ENCODE measurements around the gene ARPIN.
A peak's percentile ranks its signal among the peaks of the same experiment; 100 is the strongest.
"Not testable (repeated sequence)": the region's sequence is repeated elsewhere in the genome, so short reads cannot be mapped to it uniquely, and the experiment has no call there.

ARPIN gene

DNA sequence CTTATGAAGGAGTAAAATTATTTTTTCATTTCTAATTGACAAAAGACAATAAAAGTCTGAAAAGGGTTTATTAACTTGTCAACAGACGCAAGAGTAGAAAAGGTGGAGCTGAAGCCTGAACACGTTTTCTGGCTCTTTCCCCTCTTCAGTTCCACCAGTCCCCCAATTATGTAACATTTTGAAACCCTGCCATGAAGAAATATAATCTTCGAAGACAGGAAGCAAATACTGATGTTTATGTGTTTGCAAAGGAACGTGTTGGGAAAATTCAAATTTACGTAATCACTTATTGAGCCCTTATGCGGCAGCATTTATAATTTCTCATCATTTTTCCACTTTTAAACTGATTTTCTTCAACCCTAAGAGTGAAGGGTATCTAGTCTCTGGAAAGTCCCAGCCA is 19.7 kb downstream of the ARPIN start:
- TF ChIP-seq, protein P1, sequence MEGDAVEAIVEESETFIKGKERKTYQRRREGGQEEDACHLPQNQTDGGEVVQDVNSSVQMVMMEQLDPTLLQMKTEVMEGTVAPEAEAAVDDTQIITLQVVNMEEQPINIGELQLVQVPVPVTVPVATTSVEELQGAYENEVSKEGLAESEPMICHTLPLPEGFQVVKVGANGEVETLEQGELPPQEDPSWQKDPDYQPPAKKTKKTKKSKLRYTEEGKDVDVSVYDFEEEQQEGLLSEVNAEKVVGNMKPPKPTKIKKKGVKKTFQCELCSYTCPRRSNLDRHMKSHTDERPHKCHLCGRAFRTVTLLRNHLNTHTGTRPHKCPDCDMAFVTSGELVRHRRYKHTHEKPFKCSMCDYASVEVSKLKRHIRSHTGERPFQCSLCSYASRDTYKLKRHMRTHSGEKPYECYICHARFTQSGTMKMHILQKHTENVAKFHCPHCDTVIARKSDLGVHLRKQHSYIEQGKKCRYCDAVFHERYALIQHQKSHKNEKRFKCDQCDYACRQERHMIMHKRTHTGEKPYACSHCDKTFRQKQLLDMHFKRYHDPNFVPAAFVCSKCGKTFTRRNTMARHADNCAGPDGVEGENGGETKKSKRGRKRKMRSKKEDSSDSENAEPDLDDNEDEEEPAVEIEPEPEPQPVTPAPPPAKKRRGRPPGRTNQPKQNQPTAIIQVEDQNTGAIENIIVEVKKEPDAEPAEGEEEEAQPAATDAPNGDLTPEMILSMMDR (IDR thresholded peaks at IDR 0.05; ENCODE audit: control insufficient read depth, insufficient read depth, low read depth, low read length, missing control alignments) = no peak
- DNase-seq (ENCODE audit: low read depth) = no peak
- peak overlapping the region; percentile 69 for H3K4me3 ChIP-seq (ENCODE audit: control insufficient read depth, low read depth, low read length)

DNA sequence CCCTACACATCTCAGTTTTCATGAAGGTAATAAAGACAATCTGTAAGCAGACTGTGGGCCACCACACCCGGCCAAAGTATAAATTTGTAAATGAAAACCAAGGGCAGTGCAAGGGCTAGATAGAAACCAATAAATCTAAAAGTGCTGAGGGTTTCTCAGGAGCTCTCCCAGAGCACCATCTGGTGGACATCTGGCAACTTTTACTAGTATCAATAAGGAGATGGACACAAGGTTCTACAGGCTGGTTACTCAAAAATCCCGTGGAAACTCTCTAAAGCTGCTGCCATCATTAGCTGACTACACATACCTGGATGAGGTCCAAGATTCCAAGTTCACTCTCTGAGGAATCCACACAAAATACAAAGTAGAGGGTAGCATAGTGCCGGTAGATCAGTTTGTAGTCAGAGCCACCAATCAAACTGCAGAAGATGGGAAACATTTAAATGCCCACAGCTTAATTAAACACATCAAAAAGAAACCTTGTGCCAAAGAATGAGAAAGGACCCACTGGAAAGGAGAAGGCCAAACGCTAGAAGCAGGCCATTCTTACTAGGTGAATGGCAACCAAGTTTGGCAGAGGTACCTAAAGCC is 24.4 kb downstream of the ARPIN start:
- TF ChIP-seq, protein P1 (IDR thresholded peaks at IDR 0.05; ENCODE audit: control insufficient read depth, insufficient read depth, low read depth, low read length, missing control alignments) = peak; percentile 67
- no peak overlapping the region for H3K4me3 ChIP-seq (ENCODE audit: control insufficient read depth, low read depth, low read length)
- peak; percentile 71 for DNase-seq (ENCODE audit: low read depth)

DNA sequence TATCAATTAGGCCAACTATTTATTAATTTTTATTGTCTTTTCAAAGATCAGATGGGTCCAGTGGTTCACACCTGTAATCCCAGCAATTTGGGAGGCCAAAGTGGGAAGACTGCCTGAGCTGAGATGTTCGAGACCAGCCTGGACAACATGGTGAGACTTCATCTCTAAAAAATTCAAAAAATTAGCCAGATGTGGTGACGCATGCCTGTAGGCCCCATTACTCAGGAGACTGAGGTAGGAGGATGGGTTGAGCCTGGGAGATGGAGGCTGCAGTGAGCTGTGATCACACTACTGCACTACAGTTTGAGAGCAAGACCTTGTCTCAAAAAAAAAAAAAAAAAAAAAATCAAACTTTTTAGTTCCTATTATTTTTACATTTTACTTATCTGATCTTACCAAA is 27.1 kb downstream of the ARPIN start:
- TF ChIP-seq, protein P1 (IDR thresholded peaks at IDR 0.05; ENCODE audit: control insufficient read depth, insufficient read depth, low read depth, low read length, missing control alignments) = no peak
- no peak for DNase-seq (ENCODE audit: low read depth)
- no peak overlapping the region for H3K4me3 ChIP-seq (ENCODE audit: control insufficient read depth, low read depth, low read length)

DNA sequence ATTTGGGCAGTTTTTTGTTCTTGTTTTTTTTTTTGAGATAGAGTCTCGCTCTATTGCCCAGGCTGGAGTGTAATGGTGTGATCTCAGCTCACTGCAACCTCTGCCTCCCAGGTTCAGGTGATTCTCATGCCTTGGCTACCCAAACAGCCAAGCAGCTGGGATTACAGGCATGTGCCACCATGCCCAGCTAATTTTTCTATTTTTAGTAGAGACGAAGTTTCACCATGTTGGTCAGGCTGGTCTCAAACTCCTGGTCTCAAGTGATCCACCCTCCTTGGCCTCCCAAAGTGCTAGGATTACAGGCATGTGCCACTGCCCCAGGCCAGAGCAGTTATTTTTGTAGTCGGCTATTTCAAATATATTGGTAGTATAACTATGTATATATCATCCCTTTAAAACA is 27.6 kb downstream of the ARPIN start:
- DNase-seq (ENCODE audit: low read depth) = not testable (repeated sequence)

DNA sequence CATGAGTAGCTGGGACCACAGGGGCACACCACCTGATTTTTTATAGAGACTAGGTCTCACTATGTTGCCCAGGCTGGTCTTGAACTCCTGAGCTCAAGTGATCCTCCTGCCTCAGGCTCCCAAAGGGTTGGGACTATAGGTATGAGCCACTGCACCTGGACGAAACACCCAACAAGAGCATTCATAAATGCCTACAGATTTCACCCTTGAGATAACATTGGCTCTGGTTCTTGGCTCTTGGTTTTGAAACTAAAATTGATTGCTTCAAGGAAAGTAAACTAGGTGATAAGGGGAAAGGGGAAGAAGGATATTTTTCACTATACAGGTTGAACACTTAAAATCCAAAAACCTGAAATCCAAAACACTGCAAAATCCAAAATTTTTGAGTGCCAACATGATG is 29.2 kb downstream of the ARPIN start:
- no peak for DNase-seq (ENCODE audit: low read depth)
- TF ChIP-seq, protein P1 (IDR thresholded peaks at IDR 0.05; ENCODE audit: control insufficient read depth, insufficient read depth, low read depth, low read length, missing control alignments) = no peak
- H3K4me3 ChIP-seq (ENCODE audit: control insufficient read depth, low read depth, low read length) = no peak overlapping the region

More for the DNA sequence above, 27.6 kb downstream of the ARPIN start:
- not testable (repeated sequence) for H3K4me3 ChIP-seq (ENCODE audit: control insufficient read depth, low read depth, low read length)

DNA sequence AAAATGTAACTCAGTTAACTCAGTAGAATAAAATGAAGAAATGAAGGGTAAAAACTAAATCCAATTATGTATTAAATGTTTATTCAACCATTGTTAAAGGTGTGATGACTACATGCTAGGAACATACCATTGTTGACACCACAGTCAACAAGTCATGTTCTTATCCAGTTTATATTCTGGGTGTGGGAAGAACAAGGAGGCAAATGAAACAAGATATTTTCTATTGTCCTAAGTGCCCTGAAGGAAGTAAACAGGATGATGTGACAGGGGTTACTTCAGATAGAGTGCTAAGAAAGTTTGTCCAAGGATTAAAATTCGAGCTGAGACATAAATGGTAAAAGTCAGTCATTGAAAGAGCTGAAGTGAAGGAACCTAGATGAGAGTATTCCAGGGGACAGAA is 32.0 kb downstream of the ARPIN start:
- no peak overlapping the region for H3K4me3 ChIP-seq (ENCODE audit: control insufficient read depth, low read depth, low read length)
- no peak for DNase-seq (ENCODE audit: low read depth)
- TF ChIP-seq, protein P1 (IDR thresholded peaks at IDR 0.05; ENCODE audit: control insufficient read depth, insufficient read depth, low read depth, low read length, missing control alignments) = no peak

DNA sequence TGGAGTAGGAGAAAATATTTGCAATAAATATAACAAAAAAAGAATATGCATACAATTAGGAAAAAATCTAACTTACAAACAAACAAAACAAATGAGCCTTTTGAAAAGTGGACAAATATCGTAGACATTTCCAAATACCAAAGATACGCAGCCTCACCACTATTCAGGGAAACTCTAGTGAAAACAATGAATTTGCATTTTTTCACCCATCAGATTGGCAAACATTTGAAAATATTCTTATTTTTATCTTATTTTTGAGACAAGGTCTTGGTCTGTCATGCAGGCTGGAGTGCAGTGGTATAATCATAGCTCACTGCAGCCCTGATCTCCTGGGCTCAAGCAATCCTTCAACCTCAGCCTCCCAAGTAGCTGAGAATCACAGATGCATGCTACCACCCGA is 34.4 kb downstream of the ARPIN start:
- H3K4me3 ChIP-seq (ENCODE audit: control insufficient read depth, low read depth, low read length) = no peak overlapping the region
- no peak for DNase-seq (ENCODE audit: low read depth)
- TF ChIP-seq, protein P1 (IDR thresholded peaks at IDR 0.05; ENCODE audit: control insufficient read depth, insufficient read depth, low read depth, low read length, missing control alignments) = no peak
